AG09309 (cell line): ENCODE data around the gene AADAT.

Experiments
- DNase-seq: peaks from one replicate; pipeline ENCODE4 v3.0.0-alpha.2; 2010; ENCODE audit warnings: low read depth
- H3K4me3 ChIP-seq: 2 replicates; pipeline ENCODE4 v1.5.1; 2011; ENCODE audit warnings: mild to moderate bottlenecking, low read depth, low read length, moderate library complexity; ENCODE audit not compliant: control insufficient read depth
- TF ChIP-seq, protein P1 (sequence below): IDR thresholded peaks from 2 replicates; pipeline ENCODE4 v1.5.1; 2011; ENCODE audit warnings: mild to moderate bottlenecking, low read depth, low read length, inconsistent platforms; ENCODE audit not compliant: insufficient read depth, control insufficient read depth; ENCODE audit errors: missing control alignments

AADAT gene

DNA sequence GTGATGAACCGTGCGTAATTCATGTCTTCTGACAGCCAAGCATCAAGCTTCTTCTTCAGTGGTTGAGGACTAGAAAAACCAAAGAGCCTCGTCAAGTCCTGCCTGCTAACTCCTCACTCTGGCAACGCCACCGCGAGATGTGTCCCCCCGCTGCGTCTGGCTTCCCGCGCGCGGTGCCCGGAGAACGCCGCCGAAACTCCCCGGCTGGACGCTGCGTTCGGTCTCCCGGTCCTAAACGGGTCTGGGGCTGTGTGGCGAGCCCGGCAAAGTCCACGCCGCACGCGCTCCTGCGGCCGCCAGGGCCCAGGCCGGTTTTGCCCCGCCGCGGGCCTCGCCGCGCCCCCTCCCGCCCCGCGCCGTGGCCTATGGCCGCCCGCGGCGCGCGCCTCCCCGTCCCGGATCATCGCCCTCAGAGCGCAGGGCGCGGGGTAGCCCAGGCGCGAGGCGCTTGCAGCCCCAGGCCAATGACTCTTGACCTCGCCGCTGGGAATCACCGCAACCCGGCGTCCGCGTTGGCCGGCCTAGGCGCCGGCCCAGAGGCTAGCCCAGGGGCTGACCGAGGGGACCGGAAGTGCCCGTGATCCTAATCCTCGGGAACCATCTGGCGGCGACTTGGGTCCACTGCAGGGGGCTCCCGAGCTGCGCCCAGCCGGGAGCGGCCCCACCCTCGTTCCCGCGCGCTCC lies at the start of gene AADAT:
TSS of gene AADAT (minus strand) at position 289 of the 684 bp plus-strand sequence. CDS start at position 23, 266 bp downstream.
- H3K4me3 ChIP-seq: peak within 1 kb of the TSS; percentile 66
- peak; percentile 25 for DNase-seq

DNA sequence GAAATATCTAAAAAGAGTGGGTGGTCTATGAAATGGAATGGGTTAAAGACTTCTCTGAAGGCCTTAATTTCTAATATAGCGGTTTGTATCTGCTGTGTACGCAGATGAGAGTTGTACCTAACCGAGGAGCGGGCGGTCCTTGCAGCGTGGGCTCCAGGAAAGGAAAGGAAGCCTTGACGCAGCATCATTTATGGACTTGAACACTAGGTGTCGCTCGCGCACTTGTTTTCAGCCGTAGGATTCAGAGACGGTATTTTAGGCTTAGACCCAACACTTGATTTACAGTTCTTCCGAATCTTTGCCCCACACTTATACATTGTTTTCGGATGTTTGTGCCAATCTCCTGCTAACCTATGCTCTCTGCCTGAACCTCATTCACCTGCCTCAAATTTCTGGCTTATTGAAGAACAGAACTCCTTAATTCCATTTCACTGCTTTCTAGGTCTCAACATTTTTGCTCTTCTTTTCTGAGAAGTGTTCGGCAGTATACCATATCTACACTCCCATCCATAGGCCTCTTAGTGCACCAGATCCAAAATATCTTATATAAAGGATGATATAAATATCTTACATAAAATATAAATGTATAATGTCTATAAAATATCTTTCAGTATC lies 48.9 kb upstream of the AADAT start:
- H3K4me3 ChIP-seq: no peak overlapping the region
- peak; percentile 41 for DNase-seq
- TF ChIP-seq, protein P1, sequence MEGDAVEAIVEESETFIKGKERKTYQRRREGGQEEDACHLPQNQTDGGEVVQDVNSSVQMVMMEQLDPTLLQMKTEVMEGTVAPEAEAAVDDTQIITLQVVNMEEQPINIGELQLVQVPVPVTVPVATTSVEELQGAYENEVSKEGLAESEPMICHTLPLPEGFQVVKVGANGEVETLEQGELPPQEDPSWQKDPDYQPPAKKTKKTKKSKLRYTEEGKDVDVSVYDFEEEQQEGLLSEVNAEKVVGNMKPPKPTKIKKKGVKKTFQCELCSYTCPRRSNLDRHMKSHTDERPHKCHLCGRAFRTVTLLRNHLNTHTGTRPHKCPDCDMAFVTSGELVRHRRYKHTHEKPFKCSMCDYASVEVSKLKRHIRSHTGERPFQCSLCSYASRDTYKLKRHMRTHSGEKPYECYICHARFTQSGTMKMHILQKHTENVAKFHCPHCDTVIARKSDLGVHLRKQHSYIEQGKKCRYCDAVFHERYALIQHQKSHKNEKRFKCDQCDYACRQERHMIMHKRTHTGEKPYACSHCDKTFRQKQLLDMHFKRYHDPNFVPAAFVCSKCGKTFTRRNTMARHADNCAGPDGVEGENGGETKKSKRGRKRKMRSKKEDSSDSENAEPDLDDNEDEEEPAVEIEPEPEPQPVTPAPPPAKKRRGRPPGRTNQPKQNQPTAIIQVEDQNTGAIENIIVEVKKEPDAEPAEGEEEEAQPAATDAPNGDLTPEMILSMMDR: peak; percentile 81

More for the DNA sequence above, at the start of gene AADAT:
- TF ChIP-seq, protein P1: peak; percentile 74

DNA sequence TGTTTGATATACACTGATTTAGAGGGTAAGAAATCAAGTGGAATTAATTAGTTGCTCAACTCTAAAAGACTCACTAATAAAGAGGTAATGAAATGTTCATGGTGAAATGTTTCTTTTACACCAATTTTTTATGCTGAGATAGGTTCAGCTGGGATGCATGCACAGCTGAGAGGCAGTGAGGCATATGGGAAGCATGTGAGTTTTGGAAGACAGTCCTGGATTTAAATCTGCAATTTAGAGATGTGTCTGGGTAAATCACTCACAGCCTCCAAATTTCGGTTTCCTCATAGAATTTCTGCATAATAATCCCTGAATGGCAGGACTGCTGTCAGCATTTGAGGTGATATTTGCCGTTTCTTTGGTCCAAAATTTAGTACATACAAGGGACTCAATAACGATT lies 48.2 kb upstream of the AADAT start:
- no peak for DNase-seq
- no peak overlapping the region for H3K4me3 ChIP-seq
- TF ChIP-seq, protein P1: no peak

DNA sequence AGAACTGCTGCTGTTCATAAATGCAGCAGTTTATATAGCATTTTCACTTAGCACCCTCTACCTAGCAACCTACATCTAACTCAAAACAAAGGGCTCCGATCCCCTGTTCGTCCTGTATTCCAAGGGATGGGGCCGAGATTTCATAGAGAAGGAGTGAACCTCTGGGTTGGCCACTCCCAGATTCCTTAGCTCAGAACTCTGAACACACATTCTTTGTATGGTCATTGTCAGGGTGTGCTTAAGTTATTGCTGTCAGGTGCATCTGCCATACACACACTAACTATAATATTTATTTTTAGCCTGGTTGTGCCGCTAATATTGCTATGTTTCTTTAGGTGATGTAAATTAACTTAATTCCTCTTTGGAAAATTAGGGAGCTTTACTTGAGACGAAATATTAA lies 47.7 kb upstream of the AADAT start:
- no peak overlapping the region for H3K4me3 ChIP-seq
- DNase-seq: no peak
- TF ChIP-seq, protein P1: no peak

DNA sequence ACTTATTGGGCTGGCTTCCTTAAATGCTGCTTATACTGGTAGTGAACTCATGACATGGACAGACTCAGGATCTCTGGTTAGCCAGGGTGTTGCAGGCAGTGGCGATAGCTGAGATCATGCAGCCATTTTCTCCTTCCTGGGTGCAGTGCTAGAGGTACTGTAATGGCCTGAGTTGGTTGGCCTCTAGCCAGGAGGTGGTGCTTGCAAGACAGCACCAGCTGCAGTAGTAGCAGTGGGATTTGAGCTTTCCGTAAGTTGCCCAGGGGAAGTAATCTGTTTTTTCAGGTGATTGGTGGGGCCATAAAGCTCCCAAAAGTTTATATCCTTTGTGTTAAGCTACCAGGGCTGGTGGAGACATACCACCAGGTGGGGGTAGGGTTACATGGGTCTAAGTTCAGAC lies 45.1 kb upstream of the AADAT start:
- H3K4me3 ChIP-seq: no peak overlapping the region
- no peak for DNase-seq
- TF ChIP-seq, protein P1: no peak

DNA sequence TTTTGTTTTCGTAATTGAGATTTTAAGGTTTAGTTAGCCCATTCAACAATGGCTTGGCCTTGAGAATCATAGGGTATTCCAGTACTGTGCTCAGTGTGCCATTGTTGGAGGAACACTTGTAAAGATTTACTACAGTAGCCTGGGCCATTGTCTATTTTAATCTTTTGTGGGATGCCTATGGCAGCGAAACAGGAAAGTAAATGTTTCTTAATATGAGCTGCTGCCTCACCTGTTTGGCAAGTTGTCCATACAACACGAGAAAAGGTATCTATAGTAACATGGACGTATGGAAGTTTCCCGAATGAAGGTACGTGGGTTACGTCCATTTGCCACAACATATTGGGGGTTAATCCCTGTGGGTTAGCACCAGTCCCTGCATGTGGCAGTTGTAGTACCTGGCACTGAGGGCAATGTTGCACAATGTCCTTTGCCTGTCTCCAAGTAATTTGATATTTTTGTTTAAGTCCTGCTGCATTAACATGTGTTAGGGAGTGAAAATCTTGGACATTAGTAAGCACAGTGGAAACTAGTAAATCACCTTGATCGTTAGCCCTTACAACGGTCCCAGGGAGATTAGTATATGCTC lies 38.6 kb upstream of the AADAT start:
- TF ChIP-seq, protein P1: no peak
- DNase-seq: no peak
- H3K4me3 ChIP-seq: no peak overlapping the region
